ENCODE data around the gene FABP3.
A peak's percentile ranks its signal among the peaks of the same experiment; 100 is the strongest.

Gene FABP3

DNA sequence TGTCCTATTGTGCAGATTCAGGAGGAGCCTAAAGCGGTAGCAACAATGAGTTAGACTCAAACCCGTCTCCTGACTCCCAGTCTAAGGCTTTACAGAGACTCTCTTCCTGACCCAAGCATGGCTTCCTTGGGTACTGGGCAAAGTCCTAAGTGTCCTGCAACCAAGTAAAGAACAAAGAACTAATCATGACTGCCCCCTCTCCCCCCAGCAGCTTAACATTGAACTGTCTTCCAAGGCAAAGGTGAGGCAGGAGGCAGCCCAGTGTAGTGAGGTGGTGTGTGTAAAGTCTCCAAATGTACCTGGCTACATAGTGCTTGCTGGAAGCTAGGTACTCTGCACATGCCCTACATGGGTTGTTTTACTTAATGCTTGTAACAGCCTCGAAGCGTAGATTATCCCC, 2.3 kb downstream of the FABP3 start:
- Histone ChIP-seq H3K4me1 (ENCODE audit: insufficient read depth, low read length) (peaks cover 18% of the 10 kb centered on the region), H3K27me3 (ENCODE audit: insufficient read depth, low read length) (no peaks in the 10 kb centered on the region), H3K4me3 (ENCODE audit: low read length) (no peak overlapping the region), H3K9ac (ENCODE audit: low read depth, low read length) (no peak overlapping the region), H3K36me3 (ENCODE audit: insufficient read depth, low read length) (peaks cover 14% of the 10 kb centered on the region), H3K9me3 (ENCODE audit: insufficient read depth, low read depth, low read length) (no peaks in the 10 kb centered on the region), H3K27ac (ENCODE audit: low read depth, low read length) (no peak overlapping the region)
- 93% methylated on average over 4 of the region's 4 CpGs for WGBS

DNA sequence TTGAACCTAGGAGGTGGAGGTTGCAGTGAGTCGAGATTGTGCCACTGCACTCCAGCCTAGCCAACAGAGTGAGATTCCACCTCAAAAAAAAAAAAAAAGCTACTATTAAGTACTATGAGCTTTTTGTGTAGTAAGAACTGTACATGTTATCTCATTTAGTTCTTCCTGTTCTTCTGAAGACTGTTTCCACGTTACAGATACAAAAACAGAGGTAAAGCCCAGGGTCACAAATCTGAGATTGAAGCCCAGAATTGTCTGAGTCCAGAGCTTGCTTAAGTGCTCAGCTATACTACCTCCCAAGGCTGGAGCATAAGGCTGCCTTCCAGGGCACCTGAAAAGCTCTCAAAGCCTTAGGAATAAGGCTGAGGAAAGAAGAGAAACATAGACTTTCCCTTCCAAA, 2.9 kb downstream of the FABP3 start:
- Histone ChIP-seq H3K4me1 (ENCODE audit: insufficient read depth, low read length) (peaks cover 18% of the 10 kb centered on the region), H3K4me3 (ENCODE audit: low read length) (no peak overlapping the region), H3K36me3 (ENCODE audit: insufficient read depth, low read length) (peaks cover 20% of the 10 kb centered on the region), H3K27me3 (ENCODE audit: insufficient read depth, low read length) (no peaks in the 10 kb centered on the region), H3K9ac (ENCODE audit: low read depth, low read length) (no peak overlapping the region), H3K9me3 (ENCODE audit: insufficient read depth, low read depth, low read length) (no peaks in the 10 kb centered on the region), H3K27ac (ENCODE audit: low read depth, low read length) (no peak overlapping the region)
- WGBS = 90% methylated on average over 1 of the region's 2 CpGs

- Histone ChIP-seq H3K4me3 (ENCODE audit: low read length) (no peak overlapping the region), H3K9ac (ENCODE audit: low read depth, low read length) (no peak overlapping the region), H3K27me3 (ENCODE audit: insufficient read depth, low read length) (no peaks in the 10 kb centered on the region), H3K9me3 (ENCODE audit: insufficient read depth, low read depth, low read length) (no peaks in the 10 kb centered on the region), H3K27ac (ENCODE audit: low read depth, low read length) (no peak overlapping the region), H3K36me3 (ENCODE audit: insufficient read depth, low read length) (peaks cover 33% of the 10 kb centered on the region), H3K4me1 (ENCODE audit: insufficient read depth, low read length) (peaks cover 14% of the 10 kb centered on the region; the same call in 1 of the 2 replicates)
- WGBS = 95% methylated on average over 3 of the region's 3 CpGs
Measured at GRCh38 chr1:31368611-31369107, 4.2 kb downstream of the FABP3 start.

DNA sequence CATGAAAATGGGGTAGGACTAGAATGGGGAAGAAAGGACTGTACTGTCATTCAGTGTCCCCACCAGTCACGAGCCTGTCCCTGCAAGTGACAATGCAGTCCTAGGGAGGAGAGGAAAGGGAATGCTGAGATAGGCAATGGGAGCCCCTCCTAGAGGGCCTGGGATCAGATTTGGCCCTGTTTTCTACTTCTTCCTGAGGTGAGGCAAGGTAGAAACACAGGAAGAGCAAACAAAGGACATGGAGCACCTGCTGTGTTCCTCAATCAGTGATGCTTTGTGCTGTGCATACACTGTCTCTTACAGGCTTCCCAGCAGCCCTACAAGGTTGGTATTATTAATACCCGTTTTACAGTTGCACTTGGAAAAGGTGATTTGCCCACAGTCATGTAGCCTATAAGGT, 6.1 kb downstream of the FABP3 start:
- Histone ChIP-seq H3K4me1 (ENCODE audit: insufficient read depth, low read length) (peaks cover 11% of the 10 kb centered on the region; the same call in 1 of the 2 replicates), H3K36me3 (ENCODE audit: insufficient read depth, low read length) (peaks cover 40% of the 10 kb centered on the region), H3K9ac (ENCODE audit: low read depth, low read length) (no peak overlapping the region), H3K4me3 (ENCODE audit: low read length) (no peak overlapping the region), H3K27ac (ENCODE audit: low read depth, low read length) (peak overlapping the region; percentile 43; the same call in 1 of the 2 replicates), H3K27me3 (ENCODE audit: insufficient read depth, low read length) (no peaks in the 10 kb centered on the region), H3K9me3 (ENCODE audit: insufficient read depth, low read depth, low read length) (no peaks in the 10 kb centered on the region)
- 70% methylated on average over 2 of the region's 2 CpGs for WGBS

DNA sequence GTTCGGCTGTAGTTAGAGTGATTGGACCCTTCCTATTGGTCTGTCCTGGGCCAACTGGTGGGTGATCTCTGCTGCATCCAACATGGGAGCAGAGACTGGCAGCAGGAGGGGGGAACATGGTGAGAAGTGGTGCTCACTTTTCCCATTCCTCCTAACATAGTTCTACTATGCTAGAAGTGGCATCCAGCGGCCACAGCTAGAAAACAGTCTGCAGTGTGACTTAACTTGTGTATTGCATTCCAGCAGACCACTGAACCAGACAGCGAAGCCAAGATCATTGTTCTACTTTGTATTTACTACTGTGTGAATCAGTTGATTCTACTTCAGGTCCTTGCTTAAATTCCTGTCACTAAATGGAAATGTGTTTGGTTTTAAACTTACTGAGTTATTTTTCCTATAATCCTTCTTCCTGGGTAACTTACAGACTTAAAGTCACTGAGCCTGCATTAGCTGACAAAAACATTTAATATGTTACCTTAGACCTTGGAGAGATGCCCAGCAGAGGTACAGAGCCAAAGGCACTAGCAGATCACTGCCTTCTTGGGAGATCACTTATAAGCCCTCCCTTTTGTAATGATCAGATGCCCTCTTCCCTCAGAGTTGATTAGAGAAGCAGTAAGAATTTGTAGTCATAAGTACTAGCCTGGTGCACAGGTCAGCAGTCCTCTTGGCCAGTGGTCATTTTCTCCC, 8.2 kb downstream of the FABP3 start:
- over 99% methylated on average over 3 of the region's 3 CpGs for WGBS
- Histone ChIP-seq H3K4me3 (ENCODE audit: low read length) (no peak overlapping the region), H3K9ac (ENCODE audit: low read depth, low read length) (no peak overlapping the region), H3K9me3 (ENCODE audit: insufficient read depth, low read depth, low read length) (no peaks in the 10 kb centered on the region), H3K27me3 (ENCODE audit: insufficient read depth, low read length) (no peaks in the 10 kb centered on the region), H3K27ac (ENCODE audit: low read depth, low read length) (no peak overlapping the region), H3K4me1 (ENCODE audit: insufficient read depth, low read length) (peaks cover 11% of the 10 kb centered on the region; the same call in 1 of the 2 replicates), H3K36me3 (ENCODE audit: insufficient read depth, low read length) (peaks cover 53% of the 10 kb centered on the region)

- Histone ChIP-seq H3K27me3 (ENCODE audit: insufficient read depth, low read length) (no peaks in the 10 kb centered on the region), H3K4me1 (ENCODE audit: insufficient read depth, low read length) (peaks cover 10% of the 10 kb centered on the region; the same call in 1 of the 2 replicates), H3K9ac (ENCODE audit: low read depth, low read length) (no peak overlapping the region), H3K36me3 (ENCODE audit: insufficient read depth, low read length) (peaks cover 68% of the 10 kb centered on the region), H3K9me3 (ENCODE audit: insufficient read depth, low read depth, low read length) (no peaks in the 10 kb centered on the region), H3K27ac (ENCODE audit: low read depth, low read length) (no peak overlapping the region), H3K4me3 (ENCODE audit: low read length) (no peak overlapping the region)
- WGBS = 94% methylated on average over 3 of the region's 3 CpGs
Measured at GRCh38 chr1:31362032-31362431, 10.8 kb downstream of the FABP3 start.

DNA sequence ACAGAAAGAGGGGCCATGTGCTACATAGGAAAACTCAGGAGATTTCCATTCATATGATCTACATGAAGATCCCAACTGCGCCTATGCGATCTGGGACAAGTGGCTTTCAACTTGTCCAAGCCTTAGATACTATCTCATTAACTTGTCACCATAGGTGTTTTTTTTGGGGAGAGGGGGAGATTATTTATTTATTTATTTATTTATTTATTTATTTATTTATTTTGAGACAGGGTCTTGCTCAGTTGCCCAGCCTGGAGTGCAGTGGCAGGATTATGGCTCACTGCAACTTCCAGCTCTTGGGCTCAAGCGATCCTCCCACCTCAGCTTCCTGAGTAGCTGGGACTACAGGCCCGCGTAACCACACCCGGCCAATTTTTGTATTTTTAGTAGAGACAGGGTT, 11.3 kb downstream of the FABP3 start:
- H3K27ac ChIP-seq (ENCODE audit: low read depth, low read length) = no peak overlapping the region
- no peaks in the 10 kb centered on the region for H3K9me3 ChIP-seq (ENCODE audit: insufficient read depth, low read depth, low read length)
- H3K9ac ChIP-seq (ENCODE audit: low read depth, low read length) = no peak overlapping the region
- H3K27me3 ChIP-seq (ENCODE audit: insufficient read depth, low read length) = no peaks in the 10 kb centered on the region
- peaks cover 72% of the 10 kb centered on the region for H3K36me3 ChIP-seq (ENCODE audit: insufficient read depth, low read length)
- H3K4me1 ChIP-seq (ENCODE audit: insufficient read depth, low read length) = peaks cover 7% of the 10 kb centered on the region; the same call in 1 of the 2 replicates
- no peak overlapping the region for H3K4me3 ChIP-seq (ENCODE audit: low read length)
- WGBS = 98% methylated on average over 6 of the region's 6 CpGs

DNA sequence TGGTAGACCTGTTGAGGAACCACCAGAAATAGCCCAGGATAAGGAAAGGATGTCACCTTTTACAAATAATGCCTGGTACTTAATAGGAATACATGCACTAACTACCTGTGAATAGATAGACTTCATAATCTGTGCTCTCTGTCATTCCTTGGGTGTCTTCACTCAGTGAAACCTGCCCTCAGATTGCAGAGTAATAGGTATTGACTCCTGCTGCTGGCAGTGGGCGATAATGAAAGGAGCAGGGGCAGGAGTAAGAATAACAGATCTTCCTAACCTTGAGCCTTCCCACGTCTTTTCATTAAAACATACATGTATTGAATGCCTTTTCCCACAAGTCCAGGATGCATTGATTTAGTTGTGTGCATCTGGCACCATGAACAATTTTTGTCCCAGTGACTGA, 16.4 kb downstream of the FABP3 start:
- Histone ChIP-seq H3K27me3 (ENCODE audit: insufficient read depth, low read length) (no peaks in the 10 kb centered on the region), H3K9ac (ENCODE audit: low read depth, low read length) (no peak overlapping the region), H3K4me1 (ENCODE audit: insufficient read depth, low read length) (no peaks in the 10 kb centered on the region), H3K4me3 (ENCODE audit: low read length) (no peak overlapping the region), H3K9me3 (ENCODE audit: insufficient read depth, low read depth, low read length) (no peaks in the 10 kb centered on the region), H3K36me3 (ENCODE audit: insufficient read depth, low read length) (peaks cover 82% of the 10 kb centered on the region), H3K27ac (ENCODE audit: low read depth, low read length) (no peak overlapping the region)
- 100% methylated on average over 2 of the region's 2 CpGs for WGBS

GRCh38 chr1:31354283-31354682, 18.6 kb downstream of the FABP3 start:
- H3K4me1 ChIP-seq (ENCODE audit: insufficient read depth, low read length) = no peaks in the 10 kb centered on the region
- no peaks in the 10 kb centered on the region for H3K9me3 ChIP-seq (ENCODE audit: insufficient read depth, low read depth, low read length)
- 97% methylated on average over 3 of the region's 3 CpGs for WGBS
- no peak overlapping the region for H3K27ac ChIP-seq (ENCODE audit: low read depth, low read length)
- H3K27me3 ChIP-seq (ENCODE audit: insufficient read depth, low read length) = no peaks in the 10 kb centered on the region
- no peak overlapping the region for H3K9ac ChIP-seq (ENCODE audit: low read depth, low read length)
- no peak overlapping the region for H3K4me3 ChIP-seq (ENCODE audit: low read length)
- peaks cover 85% of the 10 kb centered on the region for H3K36me3 ChIP-seq (ENCODE audit: insufficient read depth, low read length)

- Histone ChIP-seq H3K27ac (ENCODE audit: low read depth, low read length) (no peak overlapping the region), H3K9ac (ENCODE audit: low read depth, low read length) (no peak overlapping the region), H3K9me3 (ENCODE audit: insufficient read depth, low read depth, low read length) (no peaks in the 10 kb centered on the region), H3K36me3 (ENCODE audit: insufficient read depth, low read length) (peaks cover 80% of the 10 kb centered on the region), H3K4me3 (ENCODE audit: low read length) (no peak overlapping the region), H3K27me3 (ENCODE audit: insufficient read depth, low read length) (no peaks in the 10 kb centered on the region), H3K4me1 (ENCODE audit: insufficient read depth, low read length) (no peaks in the 10 kb centered on the region)
- WGBS = no CpG with 5 or more reads among the region's 1 CpG
Measured at GRCh38 chr1:31348449-31348848, 24.4 kb downstream of the FABP3 start.

DNA sequence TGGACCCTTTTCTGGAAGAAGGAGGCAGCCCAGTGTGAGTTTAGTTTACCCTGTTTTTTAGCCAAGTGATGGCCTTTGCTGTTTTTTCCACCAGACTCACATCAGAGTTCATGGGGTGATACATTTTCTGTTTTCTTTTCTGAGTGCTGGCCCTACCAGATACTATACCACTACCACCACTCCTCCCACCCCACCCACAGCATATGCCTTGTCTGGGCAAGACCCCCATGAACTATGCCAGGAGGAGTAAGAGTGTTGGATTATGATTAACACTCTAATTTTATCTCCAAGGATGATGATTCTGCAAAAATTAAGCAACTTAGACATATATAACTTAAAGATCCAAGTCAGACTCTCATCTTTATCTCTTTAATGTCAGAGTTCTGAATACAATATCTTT, 26.1 kb downstream of the FABP3 start:
- Histone ChIP-seq H3K4me3 (ENCODE audit: low read length) (no peak overlapping the region), H3K27me3 (ENCODE audit: insufficient read depth, low read length) (no peaks in the 10 kb centered on the region), H3K9ac (ENCODE audit: low read depth, low read length) (no peak overlapping the region), H3K36me3 (ENCODE audit: insufficient read depth, low read length) (peaks cover 64% of the 10 kb centered on the region), H3K27ac (ENCODE audit: low read depth, low read length) (no peak overlapping the region), H3K4me1 (ENCODE audit: insufficient read depth, low read length) (no peaks in the 10 kb centered on the region), H3K9me3 (ENCODE audit: insufficient read depth, low read depth, low read length) (no peaks in the 10 kb centered on the region)

DNA sequence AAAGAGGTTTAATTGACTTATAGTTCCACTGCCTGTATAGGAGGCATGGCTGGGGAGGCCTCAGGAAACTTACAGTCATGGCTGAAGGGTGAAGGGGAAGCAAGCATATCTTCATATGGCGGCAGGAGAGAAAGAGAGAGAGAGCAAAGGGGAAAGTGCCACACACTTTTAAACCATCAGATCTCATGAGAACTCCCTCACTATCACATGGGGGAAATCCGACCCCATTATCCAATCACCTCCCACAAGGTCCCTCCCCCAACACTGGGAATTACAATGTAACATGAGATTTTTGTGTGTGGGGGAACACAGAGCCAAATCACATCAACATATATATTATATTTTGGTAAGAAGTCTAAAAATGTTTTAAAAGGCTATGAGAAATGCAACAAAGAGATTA, 27.2 kb downstream of the FABP3 start:
- Histone ChIP-seq H3K4me1 (ENCODE audit: insufficient read depth, low read length) (no peaks in the 10 kb centered on the region), H3K36me3 (ENCODE audit: insufficient read depth, low read length) (peaks cover 61% of the 10 kb centered on the region), H3K9me3 (ENCODE audit: insufficient read depth, low read depth, low read length) (no peaks in the 10 kb centered on the region), H3K4me3 (ENCODE audit: low read length) (no peak overlapping the region), H3K27ac (ENCODE audit: low read depth, low read length) (no peak overlapping the region), H3K9ac (ENCODE audit: low read depth, low read length) (no peak overlapping the region), H3K27me3 (ENCODE audit: insufficient read depth, low read length) (no peaks in the 10 kb centered on the region)
- WGBS = 80% methylated on average over 1 of the region's 2 CpGs

Data from HUES64 (cell line).